Neural cell (in vitro differentiated cells): ENCODE measurements around the gene YEATS4. TPM values are rescaled to one million over a fixed set of nuclear protein-coding genes. Genes with fewer than 3 reads are reported as not detected.

Source experiments
- H2AFZ ChIP-seq: fragments of 200-600, 300-800 bp; sonication (generic), shearing (Covaris generic); 2 replicates; pipeline ENCODE4 v1.6.0; 2014; ENCODE audit warnings: low read depth, mild to moderate bottlenecking, antibody characterized with exemption, low read length, moderate library complexity
- H3F3A ChIP-seq: fragments of 200-600 bp; shearing (Covaris generic); 2 replicates; pipeline ENCODE4 v1.6.1; 2016; ENCODE audit warnings: mild to moderate bottlenecking, moderate library complexity, mixed read lengths, antibody characterized with exemption, low read length; ENCODE audit not compliant: insufficient read depth, poor library complexity, severe bottlenecking
- H3K27ac ChIP-seq: fragments of 200-600, 300-800 bp; sonication (generic), shearing (Covaris generic); 2 replicates; pipeline ENCODE4 v1.5.1; 2014; ENCODE audit warnings: mild to moderate bottlenecking, low read length, moderate library complexity
- H3K27me3 ChIP-seq: fragments of 300-800, 200-600 bp; sonication (generic), shearing (Covaris generic); 2 replicates; pipeline ENCODE4 v1.6.0; 2014; ENCODE audit warnings: mild to moderate bottlenecking, low read depth, low read length, moderate library complexity; ENCODE audit not compliant: insufficient read depth
- H3K36me3 ChIP-seq: fragments of 300-800, 200-600 bp; sonication (generic), shearing (Covaris generic); 2 replicates; pipeline ENCODE4 v1.5.1; 2014; ENCODE audit warnings: mild to moderate bottlenecking, antibody characterized with exemption, low read length, moderate library complexity; ENCODE audit not compliant: insufficient read depth
- H3K4me2 ChIP-seq: fragments of 300-800, 200-600 bp; sonication (generic), shearing (Covaris generic); 2 replicates; pipeline ENCODE4 v1.6.0; 2014; ENCODE audit warnings: mild to moderate bottlenecking, low read length
- H3K4me3 ChIP-seq: fragments of 300-800, 200-600 bp; sonication (generic), shearing (Covaris generic); 2 replicates; pipeline ENCODE4 v1.5.1; 2014; ENCODE audit warnings: mild to moderate bottlenecking, low read length, moderate library complexity
- H3K79me2 ChIP-seq: fragments of 200-600 bp; shearing (Covaris generic); replicated peaks from 2 replicates; pipeline ENCODE4 v1.6.0; 2014; ENCODE audit warnings: mild to moderate bottlenecking, low read length, moderate library complexity; ENCODE audit not compliant: insufficient read depth
- H3K9ac ChIP-seq: fragments of 300-800, 200-600 bp; sonication (generic), shearing (Covaris generic); 2 replicates; pipeline ENCODE4 v1.6.1; 2016; ENCODE audit warnings: mild to moderate bottlenecking, low read length, mixed read lengths
- H3K9me2 ChIP-seq: fragments of 200-600 bp; shearing (Covaris generic); 2 replicates; pipeline ENCODE4 v1.6.1; 2016; ENCODE audit warnings: mild to moderate bottlenecking, low read length, mixed read lengths; ENCODE audit not compliant: insufficient read depth
- H3K9me3 ChIP-seq: fragments of 200-600, 300-800 bp; sonication (generic), shearing (Covaris generic); 2 replicates; pipeline ENCODE4 v1.6.1; 2016; ENCODE audit warnings: mild to moderate bottlenecking, mixed run types, low read length, moderate library complexity, mixed read lengths
- H4K20me1 ChIP-seq: fragments of 200-600 bp; shearing (Covaris generic); 2 replicates; pipeline ENCODE4 v1.6.1; 2016; ENCODE audit warnings: mild to moderate bottlenecking, mixed run types; ENCODE audit not compliant: insufficient read depth
- CTCF ChIP-seq: fragments of 450-650 bp; IDR thresholded peaks from 2 replicates; pipeline ENCODE4 v1.5.1; 2014; ENCODE audit warnings: antibody characterized with exemption, mild to moderate bottlenecking, moderate library complexity; ENCODE audit not compliant: poor library complexity, severe bottlenecking
- EP300 ChIP-seq: fragments of 450-650 bp; conservative IDR thresholded peaks from 2 replicates; pipeline ENCODE4 v1.6.1; 2014; ENCODE audit warnings: antibody characterized with exemption, mild to moderate bottlenecking, moderate library complexity; ENCODE audit not compliant: poor library complexity, severe bottlenecking
- EZH2 ChIP-seq: fragments of 200-600, 300-800 bp; shearing (Covaris generic), sonication (generic); IDR thresholded peaks from 2 replicates; pipeline ENCODE4 v1.6.1; 2014; ENCODE audit warnings: antibody characterized with exemption, low read length, borderline replicate concordance, mild to moderate bottlenecking; ENCODE audit not compliant: insufficient read depth, poor library complexity, severe bottlenecking
- MXI1 ChIP-seq: fragments of 450-650 bp; conservative IDR thresholded peaks from 2 replicates; pipeline ENCODE4 v1.6.1; 2014; ENCODE audit warnings: antibody characterized with exemption, mild to moderate bottlenecking; ENCODE audit not compliant: poor library complexity, severe bottlenecking
- POLR2AphosphoS5 ChIP-seq: IDR thresholded peaks from 2 replicates; pipeline ENCODE4 v1.6.1; 2012
- RAD21 ChIP-seq: fragments of 450-650 bp; conservative IDR thresholded peaks from 2 replicates; pipeline ENCODE4 v1.6.1; 2014; ENCODE audit warnings: antibody characterized with exemption, mild to moderate bottlenecking, moderate library complexity
- SMC3 ChIP-seq: fragments of 450-650 bp; conservative IDR thresholded peaks from 2 replicates; pipeline ENCODE4 v1.6.1; 2014; ENCODE audit warnings: antibody characterized with exemption, mild to moderate bottlenecking, moderate library complexity; ENCODE audit not compliant: poor library complexity
- TAF1 ChIP-seq: IDR thresholded peaks from 2 replicates; pipeline ENCODE4 v1.6.1; 2012; ENCODE audit warnings: low read depth
- polyA plus RNA-seq: library from polyadenylated mRNA; depleted of rRNA; stranded (reverse); fragments of >200 nt; gene quantifications from 2 replicates; pipeline ENCODE4 v1.2.3, GENCODE V29; 2014
- TF ChIP-seq, protein P1 (sequence below): IDR thresholded peaks from 2 replicates; pipeline ENCODE4 v1.6.1; 2012; ENCODE audit warnings: borderline replicate concordance

The YEATS4 gene
- polyA plus RNA-seq, 1 donor from 2014 or later = 227 TPM

GRCh38 chr12:69345742-69346141 lies 13.8 kb upstream of the YEATS4 start:
- Histone ChIP-seq H3K9me2 (no peaks in the 10 kb centered on the region), H3K9ac (no peak overlapping the region), H3K4me2 (no peak overlapping the region), H4K20me1 (no peaks in the 10 kb centered on the region), H3K27me3 (no peaks in the 10 kb centered on the region), H2AFZ (no peak overlapping the region), H3K27ac (no peak overlapping the region), H3F3A (no peaks in the 10 kb centered on the region), H3K4me3 (no peak overlapping the region), H3K36me3 (no peaks in the 10 kb centered on the region), H3K9me3 (no peaks in the 10 kb centered on the region), H3K79me2 (no peaks in the 10 kb centered on the region)
- TF ChIP-seq RAD21 = no peak
- no peak for TF ChIP-seq MXI1
- TF ChIP-seq POLR2AphosphoS5 = no peak
- TF ChIP-seq CTCF = no peak
- TF ChIP-seq, protein P1, sequence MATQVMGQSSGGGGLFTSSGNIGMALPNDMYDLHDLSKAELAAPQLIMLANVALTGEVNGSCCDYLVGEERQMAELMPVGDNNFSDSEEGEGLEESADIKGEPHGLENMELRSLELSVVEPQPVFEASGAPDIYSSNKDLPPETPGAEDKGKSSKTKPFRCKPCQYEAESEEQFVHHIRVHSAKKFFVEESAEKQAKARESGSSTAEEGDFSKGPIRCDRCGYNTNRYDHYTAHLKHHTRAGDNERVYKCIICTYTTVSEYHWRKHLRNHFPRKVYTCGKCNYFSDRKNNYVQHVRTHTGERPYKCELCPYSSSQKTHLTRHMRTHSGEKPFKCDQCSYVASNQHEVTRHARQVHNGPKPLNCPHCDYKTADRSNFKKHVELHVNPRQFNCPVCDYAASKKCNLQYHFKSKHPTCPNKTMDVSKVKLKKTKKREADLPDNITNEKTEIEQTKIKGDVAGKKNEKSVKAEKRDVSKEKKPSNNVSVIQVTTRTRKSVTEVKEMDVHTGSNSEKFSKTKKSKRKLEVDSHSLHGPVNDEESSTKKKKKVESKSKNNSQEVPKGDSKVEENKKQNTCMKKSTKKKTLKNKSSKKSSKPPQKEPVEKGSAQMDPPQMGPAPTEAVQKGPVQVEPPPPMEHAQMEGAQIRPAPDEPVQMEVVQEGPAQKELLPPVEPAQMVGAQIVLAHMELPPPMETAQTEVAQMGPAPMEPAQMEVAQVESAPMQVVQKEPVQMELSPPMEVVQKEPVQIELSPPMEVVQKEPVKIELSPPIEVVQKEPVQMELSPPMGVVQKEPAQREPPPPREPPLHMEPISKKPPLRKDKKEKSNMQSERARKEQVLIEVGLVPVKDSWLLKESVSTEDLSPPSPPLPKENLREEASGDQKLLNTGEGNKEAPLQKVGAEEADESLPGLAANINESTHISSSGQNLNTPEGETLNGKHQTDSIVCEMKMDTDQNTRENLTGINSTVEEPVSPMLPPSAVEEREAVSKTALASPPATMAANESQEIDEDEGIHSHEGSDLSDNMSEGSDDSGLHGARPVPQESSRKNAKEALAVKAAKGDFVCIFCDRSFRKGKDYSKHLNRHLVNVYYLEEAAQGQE = no peak
- TF ChIP-seq SMC3 = no peak
- no peak for TF ChIP-seq TAF1

GRCh38 chr12:69348162-69348938 lies 11.2 kb upstream of the YEATS4 start, which contains the start of gene LYZ:
LYZ (plus strand) TSS chr12:69348381; CDS start chr12:69348409, 28 bp downstream.
- H3F3A ChIP-seq = no peaks in the 10 kb centered on the region
- no peak within 1 kb of the TSS for H3K4me3 ChIP-seq
- no peak within 1 kb of the TSS for H3K27ac ChIP-seq
- H3K9me3 ChIP-seq = no peaks in the 10 kb centered on the region
- no peak within 1 kb of the TSS for H2AFZ ChIP-seq
- TF ChIP-seq MXI1 (no peak), TAF1 (no peak), EP300 (no peak), POLR2AphosphoS5 (no peak), CTCF (no peak), SMC3 (no peak), RAD21 (no peak), EZH2 (no peak)
- TF ChIP-seq, protein P1 = no peak
- H3K9me2 ChIP-seq = no peaks in the 10 kb centered on the region
- no peak within 1 kb of the TSS for H3K4me2 ChIP-seq
- H3K36me3 ChIP-seq = no peaks in the 10 kb centered on the region
- H3K79me2 ChIP-seq = no peaks in the 10 kb centered on the region
- H3K27me3 ChIP-seq = no peaks in the 10 kb centered on the region
- H4K20me1 ChIP-seq = no peaks in the 10 kb centered on the region
- no peak within 1 kb of the TSS for H3K9ac ChIP-seq
